Spleen (tissue), 11 donors: ENCODE measurements around the gene MEIS2. TPM values are rescaled to one million over a fixed set of nuclear protein-coding genes. Genes with fewer than 3 reads are reported as not detected.

Experiments
- DNase-seq: peaks from one replicate; pipeline ENCODE4 v3.0.0-alpha.2; 2020
- H3K27ac ChIP-seq, 8 donors: fragments of 200-600 bp; sonication (generic) in 7 of 8; 1 replicate in 4 of 8; 2 replicates in 4 of 8; pipeline versions ENCODE4 v1.5.0 to v1.8.0; 2016 to 2021; ENCODE audit warnings: inconsistent platforms in 4 of 8, mild to moderate bottlenecking in 4 of 8, moderate library complexity in 1 of 8
- H3K27me3 ChIP-seq, 7 donors: fragments of 200-600 bp; sonication (generic) in 6 of 7; replicated peaks in 1 of 7; 1 replicate in 4 of 7; 2 replicates in 3 of 7; pipeline versions ENCODE4 v1.5.0 to v1.8.0; 2016 to 2021; ENCODE audit warnings: inconsistent platforms in 3 of 7, mild to moderate bottlenecking in 1 of 7
- H3K36me3 ChIP-seq, 6 donors: fragments of 200-600 bp; sonication (generic) in 5 of 6; 1 replicate in 4 of 6; 2 replicates in 2 of 6; pipeline versions ENCODE4 v1.5.0 to v1.8.0; 2016 to 2021; ENCODE audit warnings: inconsistent platforms in 2 of 6
- H3K4me1 ChIP-seq, 6 donors: fragments of 200-600 bp; sonication (generic) in 5 of 6; 1 replicate in 3 of 6; 2 replicates in 3 of 6; pipeline versions ENCODE4 v1.5.0 to v1.8.0; 2016 to 2021; ENCODE audit warnings: inconsistent platforms in 3 of 6
- H3K4me3 ChIP-seq, 8 donors: fragments of 200-600 bp; sonication (generic) in 7 of 8; 1 replicate in 4 of 8; 2 replicates in 4 of 8; pipeline versions ENCODE4 v1.5.0 to v1.8.0; 2016 to 2021; ENCODE audit warnings: inconsistent platforms in 4 of 8, mild to moderate bottlenecking in 4 of 8, moderate library complexity in 2 of 8
- H3K9me3 ChIP-seq, 8 donors: fragments of 200-600 bp; sonication (generic) in 7 of 8; 1 replicate in 4 of 8; 2 replicates in 4 of 8; pipeline versions ENCODE4 v1.5.0 to v1.8.0; 2016 to 2021; ENCODE audit warnings: inconsistent platforms in 4 of 8
- POLR2A ChIP-seq, 3 donors: fragments of 450-650 bp; IDR thresholded peaks; one replicate each; pipeline ENCODE4 v1.5.1; 2017; ENCODE audit warnings: antibody characterized with exemption in 3 of 3, mild to moderate bottlenecking in 1 of 3
- POLR2AphosphoS5 ChIP-seq, 3 donors: sonication (generic); formaldehyde crosslinking; IDR thresholded peaks; one replicate each; pipeline ENCODE4 v1.5.1; 2017; ENCODE audit warnings: antibody characterized with exemption in 3 of 3
- WGBS, 5 donors: extraction: QIAGEN DNeasy Blood & Tissue Kit in 3 of 5; methylation state at CpG; one replicate each; pipeline versions ENCODE4 v1.1.5 to v1.1.7; 2013 to 2018; 5-methylcytosine and 5-hydroxymethylcytosine counted together
- intact Hi-C: fragments of 100-400 bp; cut with DNase I; formaldehyde crosslinking; loops from one replicate; pipeline ENCODE4 v1.15.0; 2023; ENCODE audit warnings: low total_unique reads
- polyA plus RNA-seq, 3 donors: library from polyadenylated mRNA; stranded (reverse); fragments of 200-250 nt; gene quantifications; one replicate each; pipeline ENCODE4 v1.2.1, GENCODE V29; 2013
- total RNA-seq, 7 donors: library from RNA; depleted of rRNA in 3 of 7; stranded (reverse); fragments of >200 nt in 3 of 7; fragmentation: NEBNext Ultra II Directional in 4 of 7; extraction: Animal tissue kit (Norgen Biotek cat#: 25700) in 4 of 7; gene quantifications; one replicate each; pipeline versions ENCODE4 v1.1.0 to v1.2.1, GENCODE V29; 2016 to 2021
- TF ChIP-seq, protein P1 (sequence below), 11 experiments: fragments of 200-600 bp in 7 of 11; fragments of 450-650 bp in 4 of 11; sonication (generic) in 4 of 11; IDR thresholded peaks in 8 of 11; conservative IDR thresholded peaks in 3 of 11; 1 replicate in 7 of 11; 2 replicates in 4 of 11; pipeline versions ENCODE4 v1.4.0 to v1.8.0; 2016 to 2021; ENCODE audit warnings: antibody characterized with exemption in 11 of 11, inconsistent platforms in 4 of 11, mild to moderate bottlenecking in 1 of 11
- donor health status: healthy with polysubstance abuse.
- donor health status: DM: no; HTN: no; CAD: no; lungs with moderate emphysema.
- donor health status: DM: no; HTN: no; CAD: no.
- donor health status: Bipolar disorder and iron deficiency.
- donor health status: healthy.
- donor health status: DM: no; HTN: no; CAD: no.
- donor health status: DM: yes; HTN: yes; CAD: no.

The MEIS2 gene
- total and polyA plus RNA-seq, 10 donors, result 2.6 to 57.2 (median 23.5) TPM

GRCh38 chr15:36943508-36944361 is 156.6 kb downstream of the MEIS2 start:
- Histone ChIP-seq H3K9me3 (no peaks in the 10 kb centered on the region), H3K27me3 (no peaks in the 10 kb centered on the region), H3K36me3 (no peaks in the 10 kb centered on the region), H3K4me3 (no peak overlapping the region), H3K27ac (no peak overlapping the region), H3K4me1 (no peaks in the 10 kb centered on the region)
- intact Hi-C loops, result no loop called here
- no peak for DNase-seq
- WGBS, 5 donors, result 50 to 77% (median 54%) methylated on average over 6 of the region's 6 CpGs
- TF ChIP-seq POLR2AphosphoS5 (IDR thresholded peaks at IDR 0.05) (no peak), POLR2A (IDR thresholded peaks at IDR 0.05) (no peak)
- TF ChIP-seq, protein P1, sequence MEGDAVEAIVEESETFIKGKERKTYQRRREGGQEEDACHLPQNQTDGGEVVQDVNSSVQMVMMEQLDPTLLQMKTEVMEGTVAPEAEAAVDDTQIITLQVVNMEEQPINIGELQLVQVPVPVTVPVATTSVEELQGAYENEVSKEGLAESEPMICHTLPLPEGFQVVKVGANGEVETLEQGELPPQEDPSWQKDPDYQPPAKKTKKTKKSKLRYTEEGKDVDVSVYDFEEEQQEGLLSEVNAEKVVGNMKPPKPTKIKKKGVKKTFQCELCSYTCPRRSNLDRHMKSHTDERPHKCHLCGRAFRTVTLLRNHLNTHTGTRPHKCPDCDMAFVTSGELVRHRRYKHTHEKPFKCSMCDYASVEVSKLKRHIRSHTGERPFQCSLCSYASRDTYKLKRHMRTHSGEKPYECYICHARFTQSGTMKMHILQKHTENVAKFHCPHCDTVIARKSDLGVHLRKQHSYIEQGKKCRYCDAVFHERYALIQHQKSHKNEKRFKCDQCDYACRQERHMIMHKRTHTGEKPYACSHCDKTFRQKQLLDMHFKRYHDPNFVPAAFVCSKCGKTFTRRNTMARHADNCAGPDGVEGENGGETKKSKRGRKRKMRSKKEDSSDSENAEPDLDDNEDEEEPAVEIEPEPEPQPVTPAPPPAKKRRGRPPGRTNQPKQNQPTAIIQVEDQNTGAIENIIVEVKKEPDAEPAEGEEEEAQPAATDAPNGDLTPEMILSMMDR (IDR thresholded peaks at IDR 0.05 in 8 of 11, conservative IDR thresholded peaks at IDR 0.05 in 3 of 11), result no peak

DNA sequence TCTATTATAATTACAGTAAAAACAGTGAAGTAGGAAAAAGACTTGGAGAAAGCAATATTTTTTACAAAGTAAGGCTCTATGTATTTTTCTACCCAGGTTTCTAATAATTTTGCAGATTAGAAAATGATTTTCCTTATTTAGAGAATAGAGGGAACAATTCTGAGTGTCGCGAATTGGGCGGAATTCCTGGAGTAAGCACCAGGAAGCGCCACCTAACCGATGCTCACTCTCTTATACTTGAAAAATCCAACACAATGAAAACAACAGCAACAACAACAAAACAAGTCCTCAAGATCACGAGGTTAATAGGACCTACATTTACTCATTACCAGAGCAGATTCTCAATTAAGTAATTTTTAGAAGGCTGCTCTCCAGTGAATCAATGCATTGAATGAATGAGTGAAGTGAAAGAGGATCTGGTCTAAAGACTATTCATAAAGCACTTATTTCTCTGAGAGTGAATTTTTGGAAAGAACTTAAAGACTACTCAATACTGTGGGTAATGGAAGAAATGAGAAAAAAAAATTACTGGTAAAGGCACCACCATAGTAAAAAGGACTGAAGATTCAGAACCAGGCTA is 158.0 kb downstream of the MEIS2 start:
- no peak for DNase-seq
- Histone ChIP-seq H3K4me3 (no peak overlapping the region), H3K27me3 (no peaks in the 10 kb centered on the region), H3K27ac (no peak overlapping the region), H3K9me3 (no peaks in the 10 kb centered on the region), H3K36me3 (no peaks in the 10 kb centered on the region), H3K4me1 (no peaks in the 10 kb centered on the region)
- 81 to 94% (median 89%) methylated on average over 6 of the region's 6 CpGs for WGBS, 5 donors
- intact Hi-C loops, result no loop called here
- TF ChIP-seq POLR2AphosphoS5 (IDR thresholded peaks at IDR 0.05) (no peak), POLR2A (IDR thresholded peaks at IDR 0.05) (no peak)
- TF ChIP-seq, protein P1 (IDR thresholded peaks at IDR 0.05 in 8 of 11, conservative IDR thresholded peaks at IDR 0.05 in 3 of 11), result no peak

- intact Hi-C loops, result no loop called here
- Histone ChIP-seq H3K27ac (no peak overlapping the region), H3K36me3 (no peaks in the 10 kb centered on the region), H3K27me3 (no peaks in the 10 kb centered on the region), H3K4me1 (no peaks in the 10 kb centered on the region), H3K4me3 (no peak overlapping the region), H3K9me3 (no peaks in the 10 kb centered on the region)
- DNase-seq, result no peak
- TF ChIP-seq, protein P1 (IDR thresholded peaks at IDR 0.05 in 8 of 11, conservative IDR thresholded peaks at IDR 0.05 in 3 of 11), result no peak
- TF ChIP-seq POLR2A (IDR thresholded peaks at IDR 0.05), result no peak
- WGBS, 5 donors, result 69 to 82% (median 73%) methylated on average over 4 of the region's 4 CpGs
Observed at GRCh38 chr15:36941798-36942197, 158.6 kb downstream of the MEIS2 start.

DNA sequence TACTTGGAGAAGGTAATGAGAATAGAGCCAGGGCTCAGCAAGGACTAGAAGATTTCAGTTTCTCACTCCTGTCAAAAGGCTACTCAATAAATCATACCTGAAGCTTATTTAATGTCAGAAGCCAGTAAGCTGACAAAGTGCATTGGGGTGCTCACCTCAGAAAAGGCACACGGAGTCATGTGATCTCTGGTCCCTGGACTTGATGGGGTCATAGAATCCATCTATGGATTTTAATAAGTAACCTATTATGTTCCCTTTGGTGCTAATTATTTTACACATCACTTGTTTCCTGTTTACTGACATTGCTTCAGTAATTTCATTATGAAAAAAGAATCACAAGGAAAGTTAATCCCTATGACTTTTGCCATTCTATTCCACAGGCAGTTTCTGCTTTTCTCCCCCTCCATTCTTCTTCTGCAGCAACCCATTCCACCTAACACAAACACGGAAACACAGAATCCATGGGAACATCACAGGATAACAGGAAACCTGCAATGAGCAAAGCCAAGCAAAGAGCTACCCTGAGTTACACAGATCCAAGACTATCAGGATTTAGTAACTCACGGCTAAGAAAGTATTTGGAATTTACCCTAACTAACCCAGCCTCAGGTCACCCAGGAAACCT is 159.6 kb downstream of the MEIS2 start:
- TF ChIP-seq POLR2A (IDR thresholded peaks at IDR 0.05) (no peak), POLR2AphosphoS5 (IDR thresholded peaks at IDR 0.05) (no peak)
- TF ChIP-seq, protein P1 (IDR thresholded peaks at IDR 0.05 in 8 of 11, conservative IDR thresholded peaks at IDR 0.05 in 3 of 11), result no peak
- no peak for DNase-seq
- Histone ChIP-seq H3K9me3 (no peaks in the 10 kb centered on the region), H3K36me3 (no peaks in the 10 kb centered on the region), H3K27ac (no peak overlapping the region), H3K4me3 (no peak overlapping the region), H3K27me3 (no peaks in the 10 kb centered on the region), H3K4me1 (no peaks in the 10 kb centered on the region)
- 89 to 95% (median 90%) methylated on average over 3 of the region's 3 CpGs for WGBS, 5 donors
- intact Hi-C loops, result no loop called here
